GM18519 (cell line): Measurements from ENCODE around the gene CTNND2.
"Not testable (repeated sequence)": the region's sequence is repeated elsewhere in the genome, so short reads cannot be mapped to it uniquely, and the experiment has no call there.

ENCODE experiments used
- ATAC-seq: cut with Tn5 transposase; IDR thresholded peaks from one replicate; pipeline ENCODE4 v1.9.1; 2021; ENCODE audit warnings: mild to moderate bottlenecking, moderate library complexity; ENCODE audit not compliant: unreplicated experiment, low FRiP score

Gene CTNND2

GRCh38 chr5:11414732-11415131 is 489.5 kb downstream of the CTNND2 start:
- not testable (repeated sequence) for ATAC-seq

- ATAC-seq = no peak
Measured at GRCh38 chr5:11411621-11412020, 492.6 kb downstream of the CTNND2 start.

- no peak for ATAC-seq
Measured at GRCh38 chr5:11407556-11408145, 496.6 kb downstream of the CTNND2 start.

GRCh38 chr5:11400316-11400715 is 503.9 kb downstream of the CTNND2 start:
- no peak for ATAC-seq

- ATAC-seq = no peak
Measured at GRCh38 chr5:11398728-11399127, 505.5 kb downstream of the CTNND2 start.

- no peak for ATAC-seq
Measured at GRCh38 chr5:11397549-11397948, 506.7 kb downstream of the CTNND2 start.

- no peak for ATAC-seq
Measured at GRCh38 chr5:11396917-11397316, 507.3 kb downstream of the CTNND2 start.

- no peak for ATAC-seq
Measured at GRCh38 chr5:11394933-11395332, 509.3 kb downstream of the CTNND2 start.

GRCh38 chr5:11390291-11390767 is 513.9 kb downstream of the CTNND2 start:
- ATAC-seq = no peak

- ATAC-seq = no peak
Measured at GRCh38 chr5:11387382-11387781, 516.9 kb downstream of the CTNND2 start.

GRCh38 chr5:11386398-11386797 is 517.8 kb downstream of the CTNND2 start:
- no peak for ATAC-seq

- ATAC-seq = no peak
Measured at GRCh38 chr5:11385901-11386293, 518.3 kb downstream of the CTNND2 start.

GRCh38 chr5:11385251-11385900 is 518.9 kb downstream of the CTNND2 start:
- no peak for ATAC-seq

GRCh38 chr5:11384441-11385250 is 519.6 kb downstream of the CTNND2 start:
- ATAC-seq = no peak

GRCh38 chr5:11383506-11384095 is 520.6 kb downstream of the CTNND2 start:
- no peak for ATAC-seq

- ATAC-seq = no peak
Measured at GRCh38 chr5:11378461-11378860, 525.8 kb downstream of the CTNND2 start.

- no peak for ATAC-seq
Measured at GRCh38 chr5:11377896-11378295, 526.4 kb downstream of the CTNND2 start.

- ATAC-seq = no peak
Measured at GRCh38 chr5:11372191-11372590, 532.1 kb downstream of the CTNND2 start.

GRCh38 chr5:11371021-11371420 is 533.2 kb downstream of the CTNND2 start:
- ATAC-seq = no peak

- no peak for ATAC-seq
Measured at GRCh38 chr5:11364531-11364930, 539.7 kb downstream of the CTNND2 start.

- no peak for ATAC-seq
Measured at GRCh38 chr5:11363631-11364178, 540.5 kb downstream of the CTNND2 start.
